GM19238 (cell line): ENCODE measurements around the gene ZNF160.
"Not testable (repeated sequence)": the region's sequence is repeated elsewhere in the genome, so short reads cannot be mapped to it uniquely, and the experiment has no call there.

ENCODE experiments used
- DNase-seq: peaks from one replicate; pipeline ENCODE4 v3.0.0; 2011; ENCODE audit warnings: low spot score; ENCODE audit not compliant: insufficient read length

Gene ZNF160

DNA sequence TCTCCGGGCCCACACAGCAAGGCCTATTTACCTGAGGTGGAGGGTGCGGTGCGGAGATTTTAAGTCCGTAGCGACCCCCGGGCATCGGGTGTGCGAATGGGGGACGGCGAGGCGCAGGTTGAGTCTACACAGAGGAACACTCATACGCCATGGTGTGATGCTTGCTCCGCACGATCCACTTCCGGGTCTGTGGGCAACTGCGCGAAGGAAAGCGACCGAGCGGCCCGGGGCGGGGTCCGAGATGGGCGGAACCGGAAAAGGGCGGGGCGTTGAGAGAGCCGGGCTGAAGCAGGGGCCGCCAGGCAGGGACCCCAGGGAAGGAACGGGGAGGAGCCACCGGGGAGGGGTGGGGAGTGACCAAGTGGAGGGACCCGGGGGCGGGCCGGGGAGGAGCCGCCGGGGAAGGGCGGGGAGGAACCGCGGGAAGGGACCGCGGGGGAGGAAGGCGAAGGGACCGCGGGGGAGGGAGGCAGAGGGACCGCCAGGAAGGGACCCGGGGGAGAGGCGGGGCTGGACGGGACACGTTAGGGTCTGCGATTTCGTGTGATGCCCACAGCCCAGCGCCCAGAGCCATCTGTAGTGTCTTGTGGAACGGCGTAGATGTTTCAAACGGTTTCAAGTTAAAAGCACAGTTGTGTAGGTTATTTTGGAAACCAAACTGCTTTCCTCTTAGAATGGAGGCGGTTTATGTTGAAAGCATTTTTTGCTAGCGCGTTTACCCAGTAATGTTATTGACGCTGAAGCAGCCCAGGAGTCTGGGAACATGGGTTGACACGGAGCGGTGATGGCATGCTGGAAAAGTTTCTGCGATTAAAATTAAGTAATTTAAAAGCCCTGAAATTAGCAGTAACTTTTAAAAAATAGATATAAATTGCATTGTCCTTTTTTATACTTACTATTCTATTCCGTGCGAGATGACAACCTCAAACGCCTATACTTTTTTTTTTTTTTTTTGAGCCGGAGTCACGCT, at the start of gene ZNF160:
Gene ZNF160, minus strand, starts transcription at position 189 of the 970 bp plus-strand sequence. CDS start 17,146 bp downstream, outside the sequence.
- DNase-seq: peak; percentile 96

DNA sequence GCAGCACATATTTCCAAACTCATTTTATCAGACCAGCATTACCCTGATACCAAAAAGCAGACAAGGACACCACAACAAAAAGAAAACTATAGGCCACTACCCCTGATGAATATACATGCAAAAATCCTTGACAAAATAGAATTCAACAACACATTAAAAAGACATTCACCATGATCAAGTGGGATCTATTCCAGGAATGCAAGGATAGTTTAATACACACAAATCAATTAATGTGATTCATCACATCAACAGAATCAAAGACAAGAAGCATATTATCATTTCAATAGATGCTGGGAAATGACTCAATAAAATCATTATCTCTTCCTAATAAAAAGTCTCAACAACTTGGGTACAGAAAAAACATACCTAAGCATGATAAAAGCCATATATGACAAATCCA, 44.4 kb upstream of the ZNF160 start:
- no peak for DNase-seq

GRCh38 chr19:53140351-53140750, 37.1 kb upstream of the ZNF160 start:
- DNase-seq: no peak

- DNase-seq: no peak
Observed at GRCh38 chr19:53136432-53136831, 33.2 kb upstream of the ZNF160 start.

GRCh38 chr19:53132141-53132991, 29.1 kb upstream of the ZNF160 start, which contains the start of gene ZNF415:
Gene ZNF415 (minus strand): TSS chr19:53132910. CDS start chr19:53122676, 10,234 bp downstream.
- no peak for DNase-seq

GRCh38 chr19:53131727-53132126, 28.5 kb upstream of the ZNF160 start:
- DNase-seq: no peak

- no peak for DNase-seq
Observed at GRCh38 chr19:53131085-53131590, 27.9 kb upstream of the ZNF160 start.

- DNase-seq: no peak
Observed at GRCh38 chr19:53130506-53130905, 27.3 kb upstream of the ZNF160 start.

DNA sequence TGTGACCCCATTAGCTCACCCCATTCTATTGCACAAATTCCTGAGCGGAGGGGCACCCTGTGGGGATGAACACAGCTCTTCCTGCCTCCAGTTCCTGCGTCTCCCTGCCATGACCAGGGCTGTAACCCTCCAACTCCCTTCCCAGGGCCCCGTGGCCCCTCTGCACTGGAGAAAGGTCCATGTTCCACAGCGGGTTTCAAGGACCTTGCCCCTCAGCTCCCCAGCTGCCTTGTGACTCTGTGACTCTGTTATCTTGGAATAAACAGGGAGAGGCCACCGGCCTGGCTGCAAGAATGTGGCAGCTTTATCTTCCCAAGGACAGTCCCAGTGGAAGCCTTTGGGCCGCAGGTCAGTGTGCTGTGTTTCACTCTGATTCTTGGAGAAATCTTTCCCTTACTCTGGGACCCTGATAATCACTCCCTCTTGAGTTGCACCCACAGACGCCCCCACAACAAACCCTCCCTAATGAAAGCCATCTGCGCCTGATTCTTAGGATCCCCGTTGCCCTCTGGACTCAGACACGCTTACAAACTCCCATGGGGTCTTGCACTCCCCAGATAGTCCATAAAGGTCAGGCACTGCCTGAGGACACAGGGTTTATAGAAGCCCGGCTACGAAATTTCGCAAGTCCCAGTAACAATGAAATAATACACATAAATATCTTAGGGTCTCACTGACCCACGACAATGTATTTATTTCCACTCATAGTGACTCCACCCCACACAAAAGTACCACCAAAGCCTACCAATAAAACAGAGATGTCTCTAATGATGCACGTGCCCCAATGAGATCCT, 23.7 kb upstream of the ZNF160 start:
- not testable (repeated sequence) for DNase-seq

GRCh38 chr19:53123400-53123799, 20.2 kb upstream of the ZNF160 start:
- no peak for DNase-seq

GRCh38 chr19:53112286-53112685, 9.1 kb upstream of the ZNF160 start:
- no peak for DNase-seq

DNA sequence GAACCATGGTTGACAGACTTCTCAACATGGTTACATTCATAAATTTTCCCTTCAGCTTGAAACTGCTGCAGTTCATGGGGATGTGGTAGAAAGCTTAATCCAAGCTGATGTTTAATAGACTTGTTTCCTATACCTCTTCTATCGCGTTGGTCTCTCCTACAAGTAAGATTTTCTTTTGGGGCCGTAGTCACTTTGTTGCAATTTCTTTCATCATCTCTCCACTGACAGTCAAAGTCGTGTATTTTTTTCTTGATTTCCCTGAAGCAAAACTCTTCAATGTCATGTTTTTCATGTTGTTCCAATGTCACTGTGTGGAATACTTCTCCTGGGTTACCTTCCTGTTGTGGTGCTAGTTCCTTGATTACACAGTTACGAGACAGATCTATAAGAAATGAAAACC, 6.3 kb upstream of the ZNF160 start:
- no peak for DNase-seq

DNA sequence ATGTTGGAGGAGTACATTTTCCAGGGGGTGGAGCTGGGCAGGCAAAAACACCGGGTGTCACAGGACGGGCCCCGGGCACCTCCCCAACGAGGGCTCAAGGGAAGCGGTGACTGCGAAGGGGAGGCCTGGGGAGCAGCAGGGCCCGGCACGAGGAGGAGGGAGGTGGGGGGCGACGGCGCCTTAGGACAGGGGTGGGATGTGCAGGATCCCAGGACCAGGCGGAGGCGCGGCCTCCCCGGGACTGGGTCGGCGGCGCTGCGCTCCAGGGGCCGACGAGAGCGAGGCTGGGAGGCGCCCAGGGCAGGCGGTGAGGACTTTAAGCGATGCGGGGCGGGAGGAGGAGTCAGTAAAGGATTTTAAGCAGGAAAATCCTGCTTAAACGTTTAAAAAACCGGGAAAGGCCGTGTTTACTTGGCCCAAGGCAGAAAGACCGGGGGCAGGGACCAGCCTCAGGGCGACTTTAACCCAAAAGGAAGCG, 427 bp downstream of the ZNF160 start:
- DNase-seq: peak; percentile 23

GRCh38 chr19:53102206-53102755, 941 bp downstream of the ZNF160 start:
- DNase-seq: no peak

DNA sequence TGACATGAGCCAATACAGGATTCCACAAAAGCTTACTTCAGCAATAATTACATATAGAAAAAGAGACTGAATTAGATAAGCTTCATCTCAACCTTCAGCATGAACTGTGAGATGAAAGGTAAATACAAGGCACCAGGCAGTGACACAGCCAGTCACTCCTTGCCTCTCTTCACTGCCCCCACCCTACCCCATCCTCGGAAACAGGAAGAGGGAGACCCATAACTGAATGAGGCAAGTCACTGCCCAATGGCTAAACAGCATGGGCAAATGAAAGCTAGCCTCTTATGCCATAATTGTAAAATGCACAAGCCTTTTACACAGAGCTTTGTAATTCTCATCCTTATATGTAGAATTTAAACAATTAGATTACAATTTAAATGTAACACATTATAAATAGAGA, 1.7 kb downstream of the ZNF160 start:
- no peak for DNase-seq

GRCh38 chr19:53098570-53098969, 4.7 kb downstream of the ZNF160 start:
- not testable (repeated sequence) for DNase-seq

GRCh38 chr19:53096982-53097690, 6.1 kb downstream of the ZNF160 start:
- DNase-seq: not testable (repeated sequence)

GRCh38 chr19:53096579-53096978, 6.6 kb downstream of the ZNF160 start:
- not testable (repeated sequence) for DNase-seq

GRCh38 chr19:53094754-53095575, 8.3 kb downstream of the ZNF160 start:
- DNase-seq: no peak
